GM12875 (cell line): Measurements from ENCODE around the gene GMPR2.

Experiments
- H3K4me3 ChIP-seq: one replicate; pipeline ENCODE4 v1.5.1; 2011; ENCODE audit warnings: low read depth, low read length, control low read depth
- TF ChIP-seq, protein P1 (sequence below): IDR thresholded peaks from 2 replicates; pipeline ENCODE4 v1.5.1; 2011; ENCODE audit warnings: low read depth, mild to moderate bottlenecking, control low read depth, inconsistent platforms, low read length, moderate library complexity, borderline replicate concordance; ENCODE audit not compliant: insufficient read depth

GMPR2 gene

DNA sequence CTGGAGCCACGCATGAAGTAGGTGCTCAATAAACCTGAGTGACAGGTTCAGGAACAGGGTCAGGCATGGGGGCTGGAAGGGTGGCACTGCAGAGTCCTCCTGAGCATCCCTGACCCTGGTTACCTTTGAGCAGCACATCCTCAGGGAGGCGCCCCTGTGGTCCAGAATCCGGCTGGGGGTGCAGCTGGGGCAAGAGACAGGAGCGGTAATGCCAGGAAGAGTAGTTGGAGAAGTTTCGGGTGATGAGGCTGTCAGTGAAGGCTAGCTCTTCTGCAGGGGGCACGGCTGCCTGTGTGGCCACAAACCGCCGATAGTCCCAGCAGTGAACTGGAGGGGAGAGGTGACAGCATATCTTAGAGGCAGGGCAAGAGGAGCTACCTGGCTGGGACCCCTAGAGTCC, 36.6 kb downstream of the GMPR2 start:
- no peak overlapping the region for H3K4me3 ChIP-seq
- TF ChIP-seq, protein P1, sequence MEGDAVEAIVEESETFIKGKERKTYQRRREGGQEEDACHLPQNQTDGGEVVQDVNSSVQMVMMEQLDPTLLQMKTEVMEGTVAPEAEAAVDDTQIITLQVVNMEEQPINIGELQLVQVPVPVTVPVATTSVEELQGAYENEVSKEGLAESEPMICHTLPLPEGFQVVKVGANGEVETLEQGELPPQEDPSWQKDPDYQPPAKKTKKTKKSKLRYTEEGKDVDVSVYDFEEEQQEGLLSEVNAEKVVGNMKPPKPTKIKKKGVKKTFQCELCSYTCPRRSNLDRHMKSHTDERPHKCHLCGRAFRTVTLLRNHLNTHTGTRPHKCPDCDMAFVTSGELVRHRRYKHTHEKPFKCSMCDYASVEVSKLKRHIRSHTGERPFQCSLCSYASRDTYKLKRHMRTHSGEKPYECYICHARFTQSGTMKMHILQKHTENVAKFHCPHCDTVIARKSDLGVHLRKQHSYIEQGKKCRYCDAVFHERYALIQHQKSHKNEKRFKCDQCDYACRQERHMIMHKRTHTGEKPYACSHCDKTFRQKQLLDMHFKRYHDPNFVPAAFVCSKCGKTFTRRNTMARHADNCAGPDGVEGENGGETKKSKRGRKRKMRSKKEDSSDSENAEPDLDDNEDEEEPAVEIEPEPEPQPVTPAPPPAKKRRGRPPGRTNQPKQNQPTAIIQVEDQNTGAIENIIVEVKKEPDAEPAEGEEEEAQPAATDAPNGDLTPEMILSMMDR = no peak

- TF ChIP-seq, protein P1 = no peak
Observed at GRCh38 chr14:24269910-24270536, 37.3 kb downstream of the GMPR2 start.

GRCh38 chr14:24270537-24271133, 37.9 kb downstream of the GMPR2 start:
- peak overlapping the region; percentile 67 for H3K4me3 ChIP-seq
- TF ChIP-seq, protein P1 = no peak

More at GRCh38 chr14:24269910-24270536, 37.3 kb downstream of the GMPR2 start:
- no peak overlapping the region for H3K4me3 ChIP-seq

DNA sequence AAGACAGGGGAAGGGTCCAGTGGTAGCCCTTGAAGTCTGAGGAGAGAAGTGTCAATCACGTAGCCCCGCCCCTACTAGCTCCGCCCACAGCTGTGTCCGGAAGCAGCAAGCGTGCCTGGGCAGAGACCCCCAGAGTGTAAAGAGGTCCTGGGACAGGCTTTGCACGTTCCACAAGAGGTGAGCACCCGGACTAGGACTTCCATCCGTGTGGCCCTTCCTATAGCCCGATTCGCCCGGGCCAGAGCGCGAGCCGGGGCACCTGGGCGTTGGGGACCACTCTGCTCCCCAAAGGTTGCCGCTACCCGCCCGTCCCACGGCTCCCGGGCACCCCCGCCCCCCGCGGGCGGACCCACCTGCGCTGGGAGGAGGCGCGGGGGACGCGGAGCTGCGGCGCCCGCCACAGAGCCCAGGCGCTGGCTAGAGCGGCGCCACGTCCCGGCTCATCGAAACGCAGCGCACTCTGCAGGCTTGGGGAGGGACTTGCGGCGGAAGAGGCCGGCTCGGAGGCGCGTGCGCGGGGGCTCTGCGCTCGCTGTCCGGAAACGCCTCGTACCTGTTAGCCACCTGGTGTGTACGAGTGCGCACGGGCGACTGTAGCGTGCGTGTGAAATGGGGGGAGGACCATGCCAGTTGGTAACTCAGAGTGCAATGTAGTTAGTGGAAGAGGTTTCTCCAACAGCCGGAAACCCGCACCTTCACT, 38.6 kb downstream of the GMPR2 start, which contains the start of gene RABGGTA:
Gene RABGGTA, minus strand, starts transcription at position 464 of the 700 bp plus-strand sequence. CDS start 482 bp downstream, outside the sequence.
- peak within 1 kb of the TSS; percentile 67 for H3K4me3 ChIP-seq
- TF ChIP-seq, protein P1 = peak; percentile 91

GRCh38 chr14:24271834-24272263, 39.1 kb downstream of the GMPR2 start:
- TF ChIP-seq, protein P1 = no peak
- H3K4me3 ChIP-seq = peak overlapping the region; percentile 67

DNA sequence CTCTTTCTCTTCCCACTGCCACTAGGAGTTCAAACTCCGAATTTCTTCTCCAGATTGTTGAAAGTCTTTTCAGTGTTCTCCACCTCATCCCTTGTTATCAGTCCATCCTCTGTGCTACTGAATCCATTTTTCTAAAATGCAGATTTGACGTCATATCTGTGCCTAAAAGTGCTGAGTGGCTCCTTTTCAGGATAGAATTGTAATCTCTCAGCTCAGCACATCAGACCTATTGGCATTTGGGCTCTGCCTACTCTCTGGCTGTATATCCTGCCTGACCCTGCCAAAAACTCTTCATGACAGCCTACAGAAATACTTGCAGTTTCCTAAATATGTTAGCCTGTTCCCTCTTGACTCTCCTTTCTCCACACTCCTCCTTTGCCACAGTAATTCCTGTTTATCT, 39.7 kb downstream of the GMPR2 start:
- TF ChIP-seq, protein P1 = no peak
- H3K4me3 ChIP-seq = no peak overlapping the region
